OCI-LY3 (cell line): ENCODE results near the gene IFIH1.

ENCODE experiments used
- EZH2phosphoT487 ChIP-seq: fragments of 200-600 bp; shearing (Covaris generic); IDR thresholded peaks from 2 replicates; pipeline ENCODE4 v1.6.1; 2018; ENCODE audit warnings: antibody characterized with exemption, mixed run types, low read depth
- TF ChIP-seq, protein P1 (sequence below): fragments of 200-600, 300-600 bp; sonication (generic); IDR thresholded peaks from 2 replicates; pipeline ENCODE4 v1.5.1; 2014; ENCODE audit warnings: antibody characterized with exemption, low read length, low read depth

DNA sequence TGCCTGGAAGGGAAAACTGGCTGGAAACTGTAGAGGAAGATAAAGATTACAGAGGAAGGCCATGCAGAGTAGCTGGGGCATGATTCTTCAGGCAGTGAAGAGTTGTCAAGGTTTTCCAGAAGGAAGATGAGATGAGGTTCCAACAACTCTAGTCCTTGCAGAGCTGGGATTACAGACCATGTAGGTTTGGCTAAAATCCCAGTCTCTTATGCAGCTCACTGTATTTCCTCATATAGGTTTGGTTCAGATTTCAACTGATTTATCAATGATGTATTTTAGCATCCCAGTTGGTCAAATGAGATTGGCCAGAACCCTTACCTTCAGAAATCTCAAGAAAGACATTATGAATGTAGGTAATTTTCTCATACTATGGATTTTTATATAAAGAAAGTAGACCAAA is 91.6 kb downstream of the IFIH1 start:
- TF ChIP-seq, protein P1, sequence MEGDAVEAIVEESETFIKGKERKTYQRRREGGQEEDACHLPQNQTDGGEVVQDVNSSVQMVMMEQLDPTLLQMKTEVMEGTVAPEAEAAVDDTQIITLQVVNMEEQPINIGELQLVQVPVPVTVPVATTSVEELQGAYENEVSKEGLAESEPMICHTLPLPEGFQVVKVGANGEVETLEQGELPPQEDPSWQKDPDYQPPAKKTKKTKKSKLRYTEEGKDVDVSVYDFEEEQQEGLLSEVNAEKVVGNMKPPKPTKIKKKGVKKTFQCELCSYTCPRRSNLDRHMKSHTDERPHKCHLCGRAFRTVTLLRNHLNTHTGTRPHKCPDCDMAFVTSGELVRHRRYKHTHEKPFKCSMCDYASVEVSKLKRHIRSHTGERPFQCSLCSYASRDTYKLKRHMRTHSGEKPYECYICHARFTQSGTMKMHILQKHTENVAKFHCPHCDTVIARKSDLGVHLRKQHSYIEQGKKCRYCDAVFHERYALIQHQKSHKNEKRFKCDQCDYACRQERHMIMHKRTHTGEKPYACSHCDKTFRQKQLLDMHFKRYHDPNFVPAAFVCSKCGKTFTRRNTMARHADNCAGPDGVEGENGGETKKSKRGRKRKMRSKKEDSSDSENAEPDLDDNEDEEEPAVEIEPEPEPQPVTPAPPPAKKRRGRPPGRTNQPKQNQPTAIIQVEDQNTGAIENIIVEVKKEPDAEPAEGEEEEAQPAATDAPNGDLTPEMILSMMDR, result no peak
- TF ChIP-seq EZH2phosphoT487, result no peak
